Upper lobe of right lung (tissue), 1 donor: ENCODE results near the gene MAGI2. TPM values are rescaled to one million over a fixed set of nuclear protein-coding genes. Genes with fewer than 3 reads are reported as not detected.

Experiments
- ATAC-seq: fragments of 200-7000 bp; cut with Tn5 transposase; one replicate; pipeline ENCODE4 v1.9.1; 2020; ENCODE audit warnings: mild to moderate bottlenecking, moderate library complexity
- DNase-seq: peaks from one replicate; pipeline ENCODE4 v3.0.0-alpha.2; 2020
- H3K27ac ChIP-seq: fragments of 200-600 bp; one replicate; pipeline ENCODE4 v1.8.0; 2022
- H3K27me3 ChIP-seq: fragments of 200-600 bp; one replicate; pipeline ENCODE4 v1.8.0; 2022; ENCODE audit warnings: mild to moderate bottlenecking
- H3K36me3 ChIP-seq: fragments of 200-600 bp; one replicate; pipeline ENCODE4 v1.8.0; 2022
- H3K4me1 ChIP-seq: fragments of 200-600 bp; one replicate; pipeline ENCODE4 v1.8.0; 2022
- H3K4me3 ChIP-seq: fragments of 200-600 bp; one replicate; pipeline ENCODE4 v1.8.0; 2022; ENCODE audit warnings: mild to moderate bottlenecking
- H3K9me3 ChIP-seq: fragments of 200-600 bp; one replicate; pipeline ENCODE4 v1.8.0; 2022
- intact Hi-C: fragments of 100-400 bp; cut with DNase I; formaldehyde crosslinking; loops from one replicate; pipeline ENCODE4 v1.11.0; 2022
- total RNA-seq: library from RNA; stranded (reverse); fragmentation: NEBNext Ultra II Directional; extraction: Animal tissue kit (Norgen Biotek cat#: 25700); gene quantifications from one replicate; pipeline ENCODE4 v1.2.1, GENCODE V29; 2021
- TF ChIP-seq, protein P1 (sequence below): fragments of 200-600 bp; IDR thresholded peaks from one replicate; pipeline ENCODE4 v1.8.0; 2022; ENCODE audit warnings: antibody characterized with exemption
- donor health status: DM: no; HTN: yes; CAD: no; lungs with severe emphysema.

MAGI2 gene
- total RNA-seq, 1 donor from 2014 or later, result 12.8 TPM

DNA sequence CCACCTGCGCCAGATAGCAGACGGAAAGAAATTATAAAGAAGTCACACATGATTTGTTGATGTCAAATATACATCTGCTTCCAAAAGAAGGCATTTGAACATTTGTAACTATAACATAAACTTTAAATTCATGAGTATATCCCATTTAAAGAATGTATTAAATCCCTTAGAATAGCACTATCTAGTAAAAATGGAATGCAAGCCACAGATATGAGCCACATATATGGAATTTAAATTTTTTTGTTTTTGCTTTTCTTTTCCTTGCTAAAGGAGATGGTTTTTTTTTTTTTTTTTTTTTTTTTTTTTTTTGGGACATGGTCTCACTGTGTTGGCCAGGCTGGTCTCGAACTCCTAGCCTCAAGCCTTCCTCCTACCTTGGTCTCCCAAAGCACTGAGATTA, 924.1 kb downstream of the MAGI2 start:
- Histone ChIP-seq H3K4me3 (no peak overlapping the region), H3K9me3 (no peaks in the 10 kb centered on the region), H3K4me1 (no peaks in the 10 kb centered on the region), H3K27me3 (no peaks in the 10 kb centered on the region), H3K36me3 (no peaks in the 10 kb centered on the region), H3K27ac (no peak overlapping the region)
- ATAC-seq (no peak), DNase-seq (no peak)
- TF ChIP-seq, protein P1, sequence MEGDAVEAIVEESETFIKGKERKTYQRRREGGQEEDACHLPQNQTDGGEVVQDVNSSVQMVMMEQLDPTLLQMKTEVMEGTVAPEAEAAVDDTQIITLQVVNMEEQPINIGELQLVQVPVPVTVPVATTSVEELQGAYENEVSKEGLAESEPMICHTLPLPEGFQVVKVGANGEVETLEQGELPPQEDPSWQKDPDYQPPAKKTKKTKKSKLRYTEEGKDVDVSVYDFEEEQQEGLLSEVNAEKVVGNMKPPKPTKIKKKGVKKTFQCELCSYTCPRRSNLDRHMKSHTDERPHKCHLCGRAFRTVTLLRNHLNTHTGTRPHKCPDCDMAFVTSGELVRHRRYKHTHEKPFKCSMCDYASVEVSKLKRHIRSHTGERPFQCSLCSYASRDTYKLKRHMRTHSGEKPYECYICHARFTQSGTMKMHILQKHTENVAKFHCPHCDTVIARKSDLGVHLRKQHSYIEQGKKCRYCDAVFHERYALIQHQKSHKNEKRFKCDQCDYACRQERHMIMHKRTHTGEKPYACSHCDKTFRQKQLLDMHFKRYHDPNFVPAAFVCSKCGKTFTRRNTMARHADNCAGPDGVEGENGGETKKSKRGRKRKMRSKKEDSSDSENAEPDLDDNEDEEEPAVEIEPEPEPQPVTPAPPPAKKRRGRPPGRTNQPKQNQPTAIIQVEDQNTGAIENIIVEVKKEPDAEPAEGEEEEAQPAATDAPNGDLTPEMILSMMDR, result no peak
- intact Hi-C loops, result no loop called here

DNA sequence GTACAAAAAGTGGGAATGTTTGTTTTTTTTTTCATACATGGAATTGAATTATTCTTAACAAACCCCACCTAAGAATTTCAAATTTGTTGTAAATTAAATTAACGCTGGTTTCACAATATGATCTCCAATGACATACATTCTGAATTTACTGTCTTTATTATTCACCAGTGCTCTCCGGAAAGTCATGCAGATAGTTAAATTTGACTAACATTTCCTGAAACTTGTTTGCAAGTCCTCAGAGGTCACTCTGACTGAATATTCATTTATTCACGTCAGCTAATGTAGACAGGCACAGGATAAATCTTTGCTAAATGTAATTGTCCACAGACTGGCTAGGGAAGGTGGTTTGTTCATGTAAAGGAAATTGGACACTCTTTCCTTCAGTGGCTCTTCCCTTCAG, 924.5 kb downstream of the MAGI2 start:
- Histone ChIP-seq H3K9me3 (no peaks in the 10 kb centered on the region), H3K4me1 (no peaks in the 10 kb centered on the region), H3K27ac (no peak overlapping the region), H3K27me3 (no peaks in the 10 kb centered on the region), H3K36me3 (no peaks in the 10 kb centered on the region), H3K4me3 (no peak overlapping the region)
- no peak for DNase-seq
- ATAC-seq, result no peak
- TF ChIP-seq, protein P1, result no peak
- intact Hi-C loops, result no loop called here

DNA sequence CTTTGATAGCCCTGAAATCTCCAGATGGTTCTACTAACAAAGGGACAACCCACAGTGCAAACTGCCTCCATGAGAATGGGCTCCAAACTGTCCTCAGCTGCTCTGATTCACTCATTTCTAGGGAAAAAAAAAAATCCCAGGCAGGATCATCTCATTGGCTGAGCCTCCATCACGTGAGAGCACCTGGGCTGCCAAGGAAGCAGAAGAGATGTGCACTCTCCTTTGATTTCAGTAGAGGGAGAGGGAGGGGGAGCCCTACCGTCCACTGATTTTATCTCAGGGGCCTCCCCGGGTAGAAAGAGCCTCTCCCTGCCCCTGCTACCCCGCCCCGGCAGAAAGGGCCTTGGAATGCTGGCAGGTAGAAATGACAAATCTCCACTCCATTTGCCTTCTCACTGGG, 929.5 kb downstream of the MAGI2 start:
- no peak for ATAC-seq
- Histone ChIP-seq H3K9me3 (no peaks in the 10 kb centered on the region), H3K36me3 (no peaks in the 10 kb centered on the region), H3K4me1 (no peaks in the 10 kb centered on the region), H3K27me3 (no peaks in the 10 kb centered on the region), H3K27ac (no peak overlapping the region), H3K4me3 (no peak overlapping the region)
- TF ChIP-seq, protein P1, result no peak
- no peak for DNase-seq
- intact Hi-C loops, result no loop called here

DNA sequence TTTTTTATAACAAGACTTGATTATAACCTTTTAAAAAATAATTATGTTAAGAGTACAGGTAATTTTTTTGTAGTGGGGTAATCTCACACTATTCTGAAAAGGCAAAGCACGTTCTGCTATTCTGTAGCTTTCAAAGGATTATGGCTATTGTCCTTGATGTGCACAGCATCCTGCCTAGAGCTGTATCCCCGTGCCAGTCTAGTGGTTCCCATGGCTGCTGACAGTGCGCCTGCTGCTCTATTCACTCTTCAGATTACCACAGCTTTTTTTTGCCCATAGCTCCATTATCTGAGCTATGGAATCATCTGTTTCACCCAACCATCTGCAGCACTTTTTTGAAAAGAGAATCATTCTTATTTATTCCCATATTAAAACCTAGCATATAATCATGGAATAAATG, 931.5 kb downstream of the MAGI2 start:
- ATAC-seq (no peak), DNase-seq (no peak)
- intact Hi-C loops, result no loop called here
- H3K4me3 ChIP-seq, result no peak overlapping the region
- H3K27ac ChIP-seq, result no peak overlapping the region
- no peaks in the 10 kb centered on the region for H3K4me1 ChIP-seq
- no peaks in the 10 kb centered on the region for H3K9me3 ChIP-seq
- H3K27me3 ChIP-seq, result no peaks in the 10 kb centered on the region
- H3K36me3 ChIP-seq, result no peaks in the 10 kb centered on the region
- TF ChIP-seq, protein P1, result no peak

DNA sequence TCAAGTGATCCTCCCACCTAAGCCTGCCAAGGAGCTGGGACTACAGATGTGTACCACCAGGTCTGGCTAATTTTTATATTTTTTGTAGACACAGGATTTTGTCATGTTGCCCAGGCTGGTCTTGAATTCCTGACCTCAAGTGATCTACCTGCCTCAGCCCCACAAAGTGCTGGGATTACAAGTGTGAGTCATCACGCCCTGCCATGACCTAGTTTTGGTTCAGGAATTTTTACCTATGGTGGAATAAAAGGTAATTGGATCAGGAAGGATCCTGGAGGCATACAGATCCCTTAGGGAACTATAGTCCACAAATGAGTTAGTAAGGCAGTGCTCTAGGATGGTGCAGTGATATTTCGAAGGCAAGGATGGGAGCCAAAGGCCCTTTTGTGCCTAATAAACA, 937.0 kb downstream of the MAGI2 start:
- Histone ChIP-seq H3K36me3 (no peaks in the 10 kb centered on the region), H3K9me3 (no peaks in the 10 kb centered on the region), H3K27me3 (no peaks in the 10 kb centered on the region), H3K4me3 (no peak overlapping the region), H3K4me1 (no peaks in the 10 kb centered on the region), H3K27ac (no peak overlapping the region)
- ATAC-seq, result no peak
- DNase-seq, result no peak
- TF ChIP-seq, protein P1, result no peak
- intact Hi-C loops, result no loop called here

DNA sequence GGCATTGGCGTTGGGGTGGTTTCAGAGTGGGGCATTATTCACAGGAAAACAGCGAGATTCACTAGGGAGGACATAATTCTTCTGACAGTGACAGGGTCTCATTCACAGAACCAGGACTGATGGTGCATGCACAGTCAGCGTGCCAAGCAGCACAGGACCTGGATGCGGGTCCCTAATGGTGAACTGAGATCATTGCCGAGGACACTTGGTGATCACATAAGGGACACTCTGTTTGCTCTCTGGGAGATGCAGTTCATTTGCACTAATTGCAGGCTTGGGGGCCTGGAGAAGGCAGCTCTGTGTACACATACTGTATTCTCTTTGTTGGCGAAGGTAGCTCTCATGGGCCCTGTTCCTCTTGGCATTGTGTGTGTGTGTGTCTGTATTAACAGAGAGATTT, 938.8 kb downstream of the MAGI2 start:
- no peak overlapping the region for H3K27ac ChIP-seq
- H3K9me3 ChIP-seq, result no peaks in the 10 kb centered on the region
- ATAC-seq (no peak), DNase-seq (no peak)
- H3K4me1 ChIP-seq, result no peaks in the 10 kb centered on the region
- intact Hi-C loops, result no loop called here
- no peaks in the 10 kb centered on the region for H3K36me3 ChIP-seq
- TF ChIP-seq, protein P1, result no peak
- H3K27me3 ChIP-seq, result no peaks in the 10 kb centered on the region
- H3K4me3 ChIP-seq, result no peak overlapping the region
